HepG2 (cell line): ENCODE measurements around the gene GRIP2. TPM values are rescaled to one million over a fixed set of nuclear protein-coding genes. Genes with fewer than 3 reads are reported as not detected.

Experiments
- ATAC-seq: fragments of 200-7000 bp; cut with Tn5 transposase; 3 replicates; pipeline ENCODE4 v1.9.1; 2020; ENCODE audit warnings: mild to moderate bottlenecking, moderate library complexity
- BruUV-seq: library from RNA; stranded (reverse); fragments of 400-500 nt; replicated peaks from 2 replicates; lab custom pipeline; 2021; lab: Mats Ljungman, UMichigan
- CTCF ChIA-PET: fragments of 300-600 bp; formaldehyde crosslinking; extraction: SDS; loops from one replicate; lab custom pipeline; 2021; ENCODE audit warnings: low total read pairs, inconsistent platforms, low intra/inter-chr PET ratio; lab: Yijun Ruan, JAX
- POLR2A ChIA-PET: fragments of 350-600 bp; sonication (Branson Sonifier 250); formaldehyde crosslinking; loops from one replicate; lab custom pipeline; 2020; ENCODE audit warnings: antibody characterized with exemption, inconsistent platforms; lab: Yijun Ruan, JAX
- DNase-seq: peaks from one replicate; pipeline ENCODE4 v3.0.0-alpha.2; 2015; ENCODE audit warnings: low spot score
- FAIRE-seq: peaks from 3 replicates; lab custom pipeline; 2011; peaks lifted over from hg19 to GRCh38; lab: Jason Lieb, UNC
- H2AFZ ChIP-seq: one replicate; pipeline ENCODE4 v1.6.1; 2011; ENCODE audit warnings: low read length, inconsistent platforms
- H3K27ac ChIP-seq: fragments of 300-600 bp; 3 replicates; pipeline ENCODE4 v1.8.0; 2011; ENCODE audit warnings: mixed run types, mild to moderate bottlenecking, mixed read lengths, low read length, inconsistent platforms; ENCODE audit not compliant: insufficient read depth; ENCODE audit errors: extremely low read length
- H3K27me3 ChIP-seq, 2 experiments: fragments of 200-600 bp in 1 of 2; 2 replicates in 1 of 2; 3 replicates in 1 of 2; pipeline versions ENCODE4 v1.6.0 to v1.8.0; 2011; ENCODE audit warnings: low read length in 2 of 2, mild to moderate bottlenecking in 2 of 2, moderate library complexity in 2 of 2, inconsistent platforms in 1 of 2; ENCODE audit not compliant: insufficient read depth in 2 of 2, control insufficient read depth in 1 of 2
- H3K36me3 ChIP-seq, 2 experiments: fragments of 200-600 bp in 1 of 2; replicated peaks in 1 of 2; 2 replicates in 1 of 2; 3 replicates in 1 of 2; pipeline versions ENCODE4 v1.5.1 to v1.8.0; 2011; ENCODE audit warnings: low read length in 2 of 2, inconsistent platforms in 1 of 2; ENCODE audit not compliant: insufficient read depth in 2 of 2, control insufficient read depth in 1 of 2
- H3K4me1 ChIP-seq: 2 replicates; pipeline ENCODE4 v1.5.1; 2012; ENCODE audit warnings: low read length, inconsistent platforms; ENCODE audit not compliant: insufficient read depth
- H3K4me2 ChIP-seq: 2 replicates; pipeline ENCODE4 v1.6.0; 2011; ENCODE audit warnings: low read depth, low read length, inconsistent platforms
- H3K4me3 ChIP-seq, 3 experiments: fragments of 200-600 bp in 1 of 3; sonication (generic), shearing (Covaris generic) in 1 of 3; replicated peaks in 1 of 3; 2 replicates each; pipeline ENCODE4 v1.5.1; 2011 to 2016; ENCODE audit warnings: low read length in 3 of 3, inconsistent platforms in 2 of 3, low read depth in 2 of 3, mild to moderate bottlenecking in 2 of 3, control low read depth in 1 of 3, mixed read lengths in 1 of 3; ENCODE audit not compliant: insufficient read depth in 1 of 3
- H3K79me2 ChIP-seq: one replicate; pipeline ENCODE4 v1.6.1; 2011; ENCODE audit warnings: low read length, inconsistent platforms; ENCODE audit not compliant: insufficient read depth
- H3K9ac ChIP-seq: 2 replicates; pipeline ENCODE4 v1.6.0; 2011; ENCODE audit warnings: mild to moderate bottlenecking, low read depth, low read length, inconsistent platforms; ENCODE audit not compliant: insufficient read depth
- H3K9me3 ChIP-seq: 2 replicates; pipeline ENCODE4 v1.5.1; 2012; ENCODE audit warnings: mild to moderate bottlenecking, low read length
- H4K20me1 ChIP-seq: 2 replicates; pipeline ENCODE4 v1.6.0; 2011; ENCODE audit warnings: inconsistent platforms, mild to moderate bottlenecking, low read length, moderate library complexity; ENCODE audit not compliant: insufficient read depth
- E2F1 ChIP-seq: sonication (generic); formaldehyde crosslinking; IDR thresholded peaks from 2 replicates; pipeline ENCODE4 v1.5.0; 2020; ENCODE audit warnings: missing genetic modification reagents
- GABPA ChIP-seq, 2 experiments: IDR thresholded peaks; 2 replicates each; pipeline ENCODE4 v1.6.1; 2011 to 2016; ENCODE audit warnings: low read depth in 2 of 2, low read length in 1 of 2, missing biosample characterization in 1 of 2, missing genetic modification characterization in 1 of 2
- GABPB1 ChIP-seq: IDR thresholded peaks from 2 replicates; pipeline ENCODE4 v1.6.1; 2016; ENCODE audit warnings: mild to moderate bottlenecking, missing genetic modification reagents, moderate library complexity, missing compliant biosample characterization
- POGK ChIP-seq: sonication (generic); formaldehyde crosslinking; conservative IDR thresholded peaks from 2 replicates; pipeline ENCODE4 v1.8.0; 2022; ENCODE audit warnings: mild to moderate bottlenecking, moderate library complexity, missing genetic modification reagents
- SIN3B ChIP-seq: fragments of 150-350 bp; IDR thresholded peaks from 2 replicates; pipeline ENCODE4 v1.6.1; 2014; ENCODE audit warnings: low read length
- SP140L ChIP-seq: sonication (generic); formaldehyde crosslinking; IDR thresholded peaks from 2 replicates; pipeline ENCODE4 v1.4.0; 2020; ENCODE audit warnings: missing genetic modification reagents, borderline replicate concordance
- SP5 ChIP-seq: IDR thresholded peaks from 2 replicates; pipeline ENCODE4 v1.6.1; 2016; ENCODE audit warnings: low read depth, borderline replicate concordance
- XBP1 ChIP-seq: sonication (generic); formaldehyde crosslinking; IDR thresholded peaks from 2 replicates; pipeline ENCODE4 v1.5.0; 2020; ENCODE audit warnings: missing genetic modification reagents
- ZNF205 ChIP-seq: IDR thresholded peaks from 2 replicates; pipeline ENCODE4 v1.6.1; 2018; ENCODE audit warnings: missing biosample characterization, missing genetic modification reagents
- ZNF792 ChIP-seq: IDR thresholded peaks from 2 replicates; pipeline ENCODE4 v1.6.1; 2016
- WGBS: methylation state at CpG from one replicate; pipeline ENCODE4 v1.1.6; 2017; ENCODE audit warnings: low lambda C conversion rate; 5-methylcytosine and 5-hydroxymethylcytosine counted together
- in situ Hi-C: cut with HindIII; loops from 2 replicates; pipeline ENCODE4 v1.10.0; 2017; ENCODE audit warnings: low pct_unique_long_range_greater_than_20kb; ENCODE audit not compliant: extremely low pct_ligation_motif_present
- intact Hi-C: fragments of 100-400 bp; cut with micrococcal nuclease; formaldehyde crosslinking; loops from one replicate; pipeline ENCODE4 v1.10.0; 2022; ENCODE audit not compliant: unreplicated experiment
- polyA plus RNA-seq, 8 experiments: library from polyadenylated mRNA; depleted of rRNA in 3 of 8; stranded (reverse) in 7 of 8; unstranded in 1 of 8; fragments of >200 nt; fragmentation: Illumina TruSeq in 4 of 8; extraction: Trizol in 4 of 8; gene quantifications; 2 replicates each; pipeline versions ENCODE4 v1.2.1 to v1.2.3, GENCODE V29; 2011 to 2016; ENCODE audit warnings: low read depth in 4 of 8, missing spikeins in 1 of 8, mixed read lengths in 1 of 8; ENCODE audit not compliant: insufficient read depth in 1 of 8
- total RNA-seq, 5 experiments: library from RNA; depleted of rRNA; stranded (reverse); fragments of >200 nt; fragmentation: Illumina TruSeq; extraction: Trizol; gene quantifications; 2 replicates each; pipeline ENCODE4 v1.2.3, GENCODE V29; 2016; ENCODE audit warnings: low read depth in 1 of 5

Gene GRIP2
- total and polyA plus RNA-seq, 2 of the 13 experiments (the other 11 are each of a cell fraction or from before 2014, with no cell fraction given) = 0.11 to 0.24 TPM

- TF ChIP-seq XBP1 (no peak), SP140L (CRISPR knock-in tag) (no peak), E2F1 (CRISPR knock-in tag) (no peak), ZNF205 (CRISPR knock-in tag) (no peak), GABPA (IDR thresholded peaks at IDR 0.05; ENCODE audit: low read depth, low read length) (no peak), GABPA (CRISPR knock-in tag; IDR thresholded peaks at IDR 0.05; ENCODE audit: low read depth) (no peak), SIN3B (no peak)
These were observed 6.6 kb downstream of the GRIP2 start (continued) for GRCh38 chr3:14533457-14533958.

GRCh38 chr3:14532691-14533456 lies 7.3 kb downstream of the GRIP2 start:
- H3K9ac ChIP-seq = no peak overlapping the region
- no peaks in the 10 kb centered on the region for H3K9me3 ChIP-seq
- H3K36me3 ChIP-seq = no peaks in the 10 kb centered on the region
- no peak for FAIRE-seq
- peak; percentile 87 for ATAC-seq
- in situ Hi-C loops = no loop called here
- no peak; the same call in 1 of the 2 replicates for TF ChIP-seq GABPB1 (CRISPR knock-in tag)
- 0 out of 2 replicates have a peak, but pooled peaks have one; percentile 8 for TF ChIP-seq GABPA (IDR thresholded peaks at IDR 0.05; ENCODE audit: low read depth, low read length)
- TF ChIP-seq GABPA (CRISPR knock-in tag; IDR thresholded peaks at IDR 0.05; ENCODE audit: low read depth) = peak; percentile 43
- no peak for TF ChIP-seq POGK (CRISPR knock-in tag)
- no peak for TF ChIP-seq ZNF792 (CRISPR knock-in tag)
- TF ChIP-seq SP5 = peak; percentile 17; the same call in 1 of the 2 replicates
- CTCF ChIA-PET = no interaction called here
- peak; percentile 9 for DNase-seq
- H3K4me3 ChIP-seq = no peak overlapping the region
- no peaks in the 10 kb centered on the region for H3K4me1 ChIP-seq
- no peaks in the 10 kb centered on the region for H4K20me1 ChIP-seq
- H2AFZ ChIP-seq = no peak overlapping the region
- WGBS = 51% methylated on average over 18 of the region's 20 CpGs
- peaks cover 3 to 20% of the 10 kb centered on the region in 2 experiments; a peak in 3 of 5 replicates for H3K27me3 ChIP-seq
- no peak overlapping the region for H3K27ac ChIP-seq
- BruUV-seq = no TSS peak
- H3K4me2 ChIP-seq = no peak overlapping the region
- POLR2A ChIA-PET = no interaction called here
- H3K79me2 ChIP-seq = no peaks in the 10 kb centered on the region
- intact Hi-C loops = no loop called here
